ENCODE measurements around the gene MT1E.
A peak's percentile ranks its signal among the peaks of the same experiment; 100 is the strongest.

The MT1E gene

DNA sequence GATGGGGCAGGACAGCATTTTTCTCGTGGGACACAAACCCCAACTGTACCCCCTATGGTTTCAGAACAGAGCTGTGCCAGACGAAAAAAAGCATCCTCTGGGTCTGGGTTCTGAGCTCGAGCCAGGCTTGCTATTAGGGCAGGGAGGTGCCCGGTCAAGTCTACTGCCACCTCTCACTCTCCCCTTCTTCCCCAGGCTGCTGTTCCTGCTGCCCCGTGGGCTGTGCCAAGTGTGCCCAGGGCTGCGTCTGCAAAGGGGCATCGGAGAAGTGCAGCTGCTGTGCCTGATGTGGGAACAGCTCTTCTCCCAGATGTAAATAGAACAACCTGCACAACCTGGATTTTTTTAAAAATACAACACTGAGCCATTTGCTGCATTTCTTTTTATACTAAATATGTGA is 1.1 kb downstream of the MT1E start:
- DNase-seq (ENCODE audit: low read depth): no peak

DNA sequence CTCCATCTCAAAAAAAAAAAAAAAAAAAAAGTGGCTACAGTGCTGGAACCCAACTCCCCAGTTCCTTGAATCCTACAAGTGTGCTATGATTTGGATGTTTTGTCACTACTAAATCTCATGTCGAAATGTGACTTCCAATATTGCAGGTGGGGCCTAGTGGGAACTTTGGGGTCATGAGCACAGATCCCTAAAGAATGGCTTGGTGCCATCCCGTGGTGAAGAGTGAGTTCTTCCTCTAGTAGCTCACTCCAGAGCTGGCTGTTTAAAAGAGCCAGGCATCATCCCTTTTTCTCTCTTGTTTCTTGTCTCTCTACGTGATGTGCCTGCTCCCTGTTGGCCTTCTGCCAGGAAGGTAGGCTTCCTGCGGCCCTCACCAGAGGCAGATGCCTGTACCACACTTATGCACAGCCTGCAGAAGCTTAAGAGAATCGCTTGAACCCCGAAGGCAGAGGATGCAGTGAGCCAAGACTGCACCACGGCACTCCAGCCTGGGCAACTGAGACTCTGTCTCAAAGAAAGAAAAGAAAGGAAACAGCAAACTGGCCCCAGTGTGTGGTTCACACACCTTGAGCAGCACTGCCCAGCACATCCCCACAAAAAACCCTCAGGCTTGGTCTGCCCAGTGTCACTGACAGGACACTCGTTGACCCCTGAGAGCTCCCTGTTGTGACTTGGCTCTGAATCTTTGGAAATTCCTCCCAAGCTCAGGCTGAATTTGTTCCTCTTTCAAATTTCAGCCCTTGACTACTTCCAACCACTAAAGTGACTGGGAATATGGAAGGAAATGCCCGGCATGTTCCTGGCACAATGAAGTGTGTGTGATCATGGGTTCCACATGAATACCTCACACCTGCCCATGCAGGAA is 3.1 kb downstream of the MT1E start:
- DNase-seq (ENCODE audit: low read depth): no peak

DNA sequence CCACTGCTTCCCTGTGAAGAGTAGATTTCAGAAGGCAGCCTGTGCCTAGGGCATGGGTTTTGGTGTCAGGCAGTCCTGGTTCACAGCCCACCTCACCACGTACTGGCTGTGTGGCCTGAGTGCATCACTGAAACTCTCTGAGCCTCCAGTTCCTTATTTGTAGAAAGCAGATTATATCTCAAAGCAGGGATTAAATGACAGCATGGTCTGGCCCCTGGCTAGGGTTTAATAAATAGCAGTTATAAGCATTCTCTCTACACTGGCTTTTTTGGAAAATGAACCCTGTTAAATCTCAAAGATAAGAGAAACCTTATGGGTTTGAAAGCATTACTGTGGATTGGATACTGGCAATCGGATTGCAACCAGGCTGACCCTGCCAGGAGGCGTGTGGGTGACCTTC is 4.0 kb downstream of the MT1E start:
- DNase-seq (ENCODE audit: low read depth): no peak

DNA sequence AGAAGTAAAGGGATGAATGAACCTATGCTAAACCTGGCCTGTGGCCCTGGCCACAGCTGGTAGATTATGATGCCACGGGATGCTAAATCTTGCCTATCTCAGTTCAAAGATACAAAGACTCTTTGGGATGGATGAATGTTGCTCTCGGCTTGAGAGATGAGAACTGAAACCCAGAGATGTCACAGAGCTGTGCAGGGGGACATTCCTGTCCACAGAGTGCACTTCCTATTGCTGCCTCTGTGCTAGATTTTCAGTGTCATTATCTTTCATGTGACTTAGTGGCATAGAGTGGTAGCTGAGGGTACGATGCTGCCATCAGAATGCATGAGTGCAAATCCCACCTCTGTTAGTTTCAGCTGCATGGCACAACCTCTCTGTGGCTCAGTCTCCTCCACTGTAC is 4.6 kb downstream of the MT1E start:
- no peak for DNase-seq (ENCODE audit: low read depth)

DNA sequence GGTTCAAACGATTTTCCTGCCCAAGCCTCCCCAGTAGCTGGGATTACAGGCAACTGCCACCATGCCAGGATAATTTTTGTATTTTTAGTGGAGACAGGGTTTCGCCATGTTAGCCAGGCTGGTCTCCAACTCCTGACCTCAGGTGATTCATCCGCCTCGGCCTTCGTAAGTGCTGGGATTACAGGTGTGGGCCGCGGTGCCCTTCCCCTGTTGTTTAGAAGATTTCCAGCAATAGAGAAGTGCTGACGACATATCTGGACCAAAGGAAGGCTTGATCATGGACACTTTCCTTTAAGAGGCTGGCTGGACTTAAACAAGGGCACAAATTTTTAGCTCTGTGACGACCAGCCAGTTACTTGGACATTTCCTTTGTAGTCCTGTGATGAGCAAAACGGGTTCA is 5.6 kb downstream of the MT1E start:
- no peak for DNase-seq (ENCODE audit: low read depth)

GRCh38 chr16:56631832-56632155 is 6.2 kb downstream of the MT1E start:
- no peak for DNase-seq (ENCODE audit: low read depth)

DNA sequence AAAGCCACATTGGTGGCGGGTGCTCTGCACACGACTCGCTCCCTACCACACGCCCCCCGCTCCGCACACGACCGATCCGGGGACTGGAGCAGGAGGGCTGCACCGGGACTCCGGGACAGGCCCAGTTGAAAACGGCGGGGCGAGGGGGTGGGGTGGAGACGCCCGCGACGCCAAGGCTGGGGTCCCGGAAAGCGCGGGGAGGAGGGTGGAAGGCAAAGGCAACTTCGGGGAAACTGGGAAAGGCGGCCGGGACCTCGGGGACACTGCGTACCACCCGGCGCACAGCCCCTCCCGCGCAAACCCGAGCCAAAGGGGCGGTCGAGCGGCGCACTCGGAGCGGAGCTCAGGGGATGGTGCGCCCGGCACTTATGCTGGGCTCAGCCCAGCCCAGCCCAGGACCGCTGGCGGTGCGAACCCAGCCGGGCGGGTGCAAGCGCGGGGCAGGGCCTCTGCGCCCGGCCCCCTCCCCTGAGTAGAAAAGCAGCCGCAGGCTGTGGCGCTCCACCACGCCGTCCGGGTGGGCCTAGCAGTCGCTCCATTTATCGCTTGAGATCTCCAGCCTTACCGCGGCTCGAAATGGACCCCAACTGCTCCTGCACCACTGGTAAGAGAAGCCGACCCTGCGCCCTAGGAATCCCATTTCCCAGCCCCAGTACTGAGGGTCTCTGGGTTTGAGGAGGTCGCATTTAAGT is 6.7 kb downstream of the MT1E start, which contains the start of gene MT1M:
TSS of gene MT1M (plus strand) at position 504 of the 692 bp plus-strand sequence. CDS start at position 577, 73 bp downstream.
- no peak for DNase-seq (ENCODE audit: low read depth)

DNA sequence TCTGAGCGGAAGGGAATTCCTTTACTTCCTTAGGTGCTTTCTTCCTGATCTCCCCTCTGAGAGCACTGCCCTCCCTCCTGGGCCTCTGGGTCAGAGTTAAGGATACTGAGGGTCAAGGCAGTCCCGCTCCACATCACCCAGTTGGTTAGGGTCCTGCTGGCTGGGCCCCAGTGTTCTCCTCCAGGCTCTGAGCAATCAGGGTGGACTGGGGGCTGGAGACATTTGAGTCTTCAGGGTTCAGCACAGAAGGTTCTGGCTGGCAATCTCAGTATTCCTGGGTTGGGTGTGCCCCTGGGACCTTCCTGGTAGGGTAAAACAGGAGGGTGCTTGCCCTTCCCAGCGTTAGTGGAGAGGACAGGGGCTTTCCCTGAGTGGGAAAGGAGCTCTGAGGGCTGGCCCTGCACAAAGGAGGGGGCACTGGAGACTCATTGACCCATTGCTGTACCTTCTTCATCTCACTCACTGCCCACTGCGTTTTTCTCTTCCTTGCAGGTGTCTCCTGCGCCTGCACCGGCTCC is 7.3 kb downstream of the MT1E start:
- DNase-seq (ENCODE audit: low read depth): no peak

- DNase-seq (ENCODE audit: low read depth): no peak
These were observed 8.0 kb downstream of the MT1E start for GRCh38 chr16:56633535-56633934.

DNA sequence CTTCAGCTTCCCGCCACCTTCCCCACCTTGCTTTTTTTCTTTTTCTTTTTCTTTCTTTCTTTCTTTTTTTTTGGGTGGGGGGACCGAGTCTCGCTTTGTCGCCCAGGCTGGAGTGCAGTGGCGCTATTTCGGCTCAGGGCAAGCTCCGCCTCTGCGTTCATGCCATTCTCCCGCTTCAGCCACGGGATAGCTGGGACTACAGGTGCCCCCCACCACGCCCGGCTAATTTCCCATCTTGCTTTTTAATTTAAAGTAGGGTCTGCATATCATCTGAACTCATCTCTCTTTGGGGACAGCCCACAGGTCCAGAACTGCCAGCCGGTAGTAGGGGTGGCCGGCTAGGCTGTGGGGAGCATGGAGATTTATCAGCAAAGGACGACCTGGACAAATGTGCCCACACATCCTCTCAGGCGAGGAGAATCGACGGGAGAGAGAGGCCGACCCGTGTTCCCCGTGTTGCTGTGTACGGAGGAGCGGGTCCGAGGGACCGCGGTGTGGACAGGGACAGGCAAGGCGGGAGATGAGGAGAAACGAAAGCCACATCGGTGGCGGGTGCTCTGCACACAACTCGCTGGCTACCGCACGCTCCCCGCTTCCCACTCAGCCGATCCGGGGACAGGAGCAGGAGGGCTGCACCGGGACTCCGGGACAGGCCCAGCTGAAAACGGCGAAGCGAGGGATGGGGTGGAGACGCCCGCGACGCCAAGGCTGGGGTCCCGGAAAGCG is 9.3 kb downstream of the MT1E start:
- DNase-seq (ENCODE audit: low read depth): no peak

GRCh38 chr16:56635441-56635967 is 9.9 kb downstream of the MT1E start:
- no peak for DNase-seq (ENCODE audit: low read depth)

DNA sequence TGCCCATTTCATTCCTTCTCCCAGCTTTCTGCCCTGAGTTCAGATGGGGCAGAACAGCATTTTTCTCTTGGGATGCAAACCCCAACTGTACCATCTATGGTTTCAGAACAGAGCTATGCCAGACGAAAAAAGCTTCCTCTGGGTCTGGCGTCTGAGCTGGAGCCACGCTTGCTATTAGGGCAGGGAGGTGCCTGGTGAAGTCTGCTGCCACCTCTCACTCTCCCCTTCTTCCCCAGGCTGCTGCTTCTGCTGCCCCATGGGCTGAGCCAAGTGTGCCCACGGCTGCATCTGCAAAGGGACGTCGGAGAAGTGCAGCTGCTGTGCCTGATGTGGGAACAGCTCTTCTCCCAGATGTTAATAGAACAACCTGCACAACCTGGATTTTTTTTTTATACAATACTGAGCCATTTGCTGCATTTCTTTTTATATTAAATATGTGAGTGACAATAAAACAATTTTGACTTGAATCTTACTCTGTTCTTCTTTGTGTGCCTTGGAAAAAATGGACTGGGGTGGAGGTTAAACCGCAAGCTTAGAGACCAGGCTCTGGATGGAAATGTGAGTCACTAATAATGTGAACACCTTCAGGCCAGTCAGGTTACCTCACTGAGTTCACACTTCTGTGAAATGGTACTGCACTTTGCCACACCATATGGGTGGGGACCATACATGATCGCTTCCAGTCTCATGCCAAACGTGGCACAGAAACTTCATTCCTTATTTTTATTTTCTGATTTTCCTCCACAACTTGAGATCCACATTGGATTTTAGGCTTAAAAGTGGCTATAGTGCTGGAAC is 11.2 kb downstream of the MT1E start:
- DNase-seq (ENCODE audit: low read depth): no peak

GRCh38 chr16:56637814-56638750 is 12.5 kb downstream of the MT1E start, which contains the start of gene MT1A:
TSS of gene MT1A (plus strand) at chr16:56638666. CDS start at chr16:56638739, 73 bp downstream.
- peak; percentile 21 for DNase-seq (ENCODE audit: low read depth)

- DNase-seq (ENCODE audit: low read depth): no peak
These were observed 13.5 kb downstream of the MT1E start for GRCh38 chr16:56639045-56639444.

DNA sequence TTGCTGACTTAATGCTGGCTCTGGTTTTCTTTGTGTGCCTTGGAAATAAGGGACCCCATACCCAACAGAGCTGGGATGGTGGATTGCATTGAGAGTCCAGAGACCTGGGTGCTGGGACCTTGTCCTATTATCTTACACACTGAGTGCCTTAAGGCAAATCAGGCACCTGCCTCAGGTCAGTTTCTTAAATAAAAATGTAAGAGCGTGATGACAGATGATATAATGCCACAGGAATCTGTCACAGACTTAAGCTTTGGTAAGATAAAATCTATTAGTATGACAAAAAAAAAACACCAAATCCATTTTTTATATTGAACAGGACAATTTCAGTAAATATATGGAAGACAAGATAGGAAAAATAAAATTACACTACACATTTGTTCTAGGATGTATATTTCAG is 14.5 kb downstream of the MT1E start:
- no peak for DNase-seq (ENCODE audit: low read depth)

DNA sequence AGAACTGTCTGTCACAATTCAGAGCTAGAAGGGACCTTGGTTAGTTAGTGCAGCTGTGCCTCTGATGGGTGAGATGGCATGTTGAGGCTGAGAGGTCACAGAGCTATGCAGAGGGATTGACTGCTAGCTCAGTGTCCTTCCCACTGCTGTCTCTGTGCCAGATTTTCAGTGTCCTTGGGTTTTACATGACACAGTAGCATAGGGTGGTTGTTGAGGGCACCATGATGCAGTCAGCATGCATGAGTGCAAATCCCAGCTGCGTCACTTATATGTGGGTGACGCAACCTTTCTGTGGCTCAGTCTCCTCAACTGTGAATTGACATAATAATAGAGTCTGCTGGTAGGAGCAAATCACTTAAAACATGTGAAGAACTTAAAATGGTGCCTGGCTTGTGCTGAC is 15.6 kb downstream of the MT1E start:
- no peak for DNase-seq (ENCODE audit: low read depth)

GRCh38 chr16:56643080-56643778 is 17.6 kb downstream of the MT1E start:
- peak; percentile 10 for DNase-seq (ENCODE audit: low read depth)

GRCh38 chr16:56643833-56644232 is 18.3 kb downstream of the MT1E start:
- no peak for DNase-seq (ENCODE audit: low read depth)

GRCh38 chr16:56645311-56645710 is 19.7 kb downstream of the MT1E start:
- no peak for DNase-seq (ENCODE audit: low read depth)

GRCh38 chr16:56645838-56646237 is 20.3 kb downstream of the MT1E start:
- DNase-seq (ENCODE audit: low read depth): no peak
